ENCODE results near the gene OR7C1.
"Not testable (repeated sequence)": the region's sequence is repeated elsewhere in the genome, so short reads cannot be mapped to it uniquely, and the experiment has no call there.

The OR7C1 gene

DNA sequence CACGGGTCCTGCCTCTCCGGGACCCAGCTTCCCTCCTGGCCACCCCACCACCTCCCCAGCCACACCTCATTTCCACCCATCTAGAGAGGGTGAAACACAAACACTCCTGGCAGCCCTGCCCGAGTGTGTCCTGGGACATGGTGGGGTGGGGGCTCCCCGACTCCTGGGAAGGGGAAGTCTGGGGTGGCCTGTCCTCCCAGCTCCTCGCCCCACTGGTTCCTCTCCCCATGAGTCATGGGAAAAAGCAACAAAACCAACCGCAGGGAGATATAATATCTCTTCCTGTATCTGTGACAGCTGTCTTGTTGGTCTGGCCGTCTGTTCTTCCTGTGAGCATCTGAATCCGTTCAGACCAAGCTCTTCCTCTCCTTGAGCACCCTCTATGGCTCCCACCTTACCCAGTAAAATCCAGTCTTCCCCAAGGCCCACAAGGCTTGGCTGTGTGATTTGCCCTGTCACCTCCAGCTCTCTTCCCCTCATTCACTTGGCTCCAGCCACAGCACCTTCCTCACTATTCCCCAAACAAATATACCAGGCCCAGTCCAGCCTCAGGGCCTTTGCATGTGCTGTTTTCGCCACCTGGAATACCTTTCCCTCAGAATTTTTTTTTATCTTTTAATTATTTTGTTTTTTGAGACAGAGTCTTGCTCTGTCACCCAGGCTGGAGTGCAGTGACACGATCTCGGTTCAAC lies 49.7 kb downstream of the OR7C1 start:
- not testable (repeated sequence) for DNase-seq (ENCODE audit: low read depth in 2 of 2)

DNA sequence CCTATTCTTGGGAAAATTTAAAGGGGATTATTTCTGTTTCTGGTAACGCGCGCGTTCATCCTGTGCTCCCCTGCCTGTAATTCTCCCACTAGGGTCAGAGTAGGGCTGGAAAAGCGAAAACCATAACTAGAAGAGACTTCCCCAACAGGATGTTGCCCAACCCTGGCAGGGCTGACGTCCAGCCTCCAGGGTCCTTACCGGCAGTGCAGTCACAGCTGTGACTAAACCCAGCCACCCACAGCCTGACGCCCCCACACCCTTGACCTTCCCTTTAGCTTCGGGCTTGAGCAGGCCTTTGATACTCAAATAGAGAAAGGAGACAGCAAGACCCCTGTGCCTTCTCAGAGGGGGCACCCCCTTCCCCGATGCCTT lies 50.3 kb downstream of the OR7C1 start:
- not testable (repeated sequence) for DNase-seq (ENCODE audit: low read depth in 2 of 2)

DNA sequence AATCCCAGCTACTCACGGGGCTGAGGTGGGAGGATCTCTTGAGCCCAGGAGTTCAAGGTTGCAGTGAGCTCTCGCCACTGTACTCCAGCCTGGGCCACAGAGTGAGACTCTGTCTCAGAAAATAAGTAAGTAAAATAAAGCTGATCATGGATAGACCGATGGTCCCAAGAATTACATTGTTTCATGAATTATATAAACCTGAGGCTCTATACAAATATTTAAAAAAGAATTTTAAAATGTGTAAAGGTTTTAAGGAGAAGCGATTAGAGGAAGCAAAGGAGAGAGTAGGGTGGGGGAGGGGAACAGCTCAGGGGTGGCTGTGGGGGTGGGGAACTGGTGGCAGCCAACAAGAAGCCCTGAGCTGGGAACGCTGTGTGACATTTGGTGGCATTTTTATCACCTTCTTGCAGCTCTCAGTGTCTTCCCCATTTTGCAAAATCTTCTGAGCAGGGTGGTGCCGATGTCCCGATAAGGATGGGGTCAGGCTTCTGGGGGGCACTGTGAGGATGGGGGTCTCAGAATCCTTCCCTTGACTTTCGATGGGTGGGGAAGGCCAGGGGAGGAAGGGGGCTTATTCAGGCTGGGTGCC lies 51.5 kb downstream of the OR7C1 start:
- DNase-seq (ENCODE audit: low read depth in 2 of 2), result not testable (repeated sequence)

DNA sequence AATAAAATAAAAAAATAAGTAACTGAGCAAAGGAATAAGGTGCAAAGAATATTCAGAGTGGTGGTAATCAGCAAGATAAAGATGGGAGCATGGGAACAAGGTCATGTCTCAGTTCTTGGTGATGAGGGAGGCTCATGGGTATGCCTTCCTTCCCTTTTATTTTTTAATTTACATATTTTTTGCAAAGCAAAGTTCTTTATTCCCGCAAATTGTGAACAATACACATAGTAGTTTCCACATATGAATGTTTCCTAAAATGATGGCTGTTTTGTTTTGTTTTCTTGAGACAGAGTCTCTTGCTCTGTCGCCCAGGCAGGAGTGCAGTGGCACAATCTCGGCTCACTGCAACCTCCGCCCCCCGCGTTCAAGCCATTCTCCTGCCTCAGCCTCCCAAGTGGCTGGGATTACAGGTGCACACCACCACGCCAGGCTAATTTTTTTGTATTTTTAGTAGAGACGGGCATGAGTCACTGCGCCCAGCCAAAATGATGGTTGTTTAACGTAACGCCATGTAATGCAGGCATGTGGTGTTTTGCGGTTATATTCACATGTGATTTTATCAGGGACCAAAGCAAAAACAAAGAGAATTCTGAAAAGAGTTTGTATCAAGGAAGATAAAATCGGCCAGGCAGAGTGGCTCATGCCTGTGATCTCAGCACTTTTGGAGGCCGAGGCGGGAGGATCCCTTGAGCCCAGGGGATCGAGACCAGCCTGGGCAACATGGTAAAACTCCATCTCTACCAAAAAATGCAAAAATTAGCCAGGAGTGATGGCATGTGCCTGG lies 52.2 kb downstream of the OR7C1 start:
- no peak for DNase-seq (ENCODE audit: low read depth in 2 of 2)

DNA sequence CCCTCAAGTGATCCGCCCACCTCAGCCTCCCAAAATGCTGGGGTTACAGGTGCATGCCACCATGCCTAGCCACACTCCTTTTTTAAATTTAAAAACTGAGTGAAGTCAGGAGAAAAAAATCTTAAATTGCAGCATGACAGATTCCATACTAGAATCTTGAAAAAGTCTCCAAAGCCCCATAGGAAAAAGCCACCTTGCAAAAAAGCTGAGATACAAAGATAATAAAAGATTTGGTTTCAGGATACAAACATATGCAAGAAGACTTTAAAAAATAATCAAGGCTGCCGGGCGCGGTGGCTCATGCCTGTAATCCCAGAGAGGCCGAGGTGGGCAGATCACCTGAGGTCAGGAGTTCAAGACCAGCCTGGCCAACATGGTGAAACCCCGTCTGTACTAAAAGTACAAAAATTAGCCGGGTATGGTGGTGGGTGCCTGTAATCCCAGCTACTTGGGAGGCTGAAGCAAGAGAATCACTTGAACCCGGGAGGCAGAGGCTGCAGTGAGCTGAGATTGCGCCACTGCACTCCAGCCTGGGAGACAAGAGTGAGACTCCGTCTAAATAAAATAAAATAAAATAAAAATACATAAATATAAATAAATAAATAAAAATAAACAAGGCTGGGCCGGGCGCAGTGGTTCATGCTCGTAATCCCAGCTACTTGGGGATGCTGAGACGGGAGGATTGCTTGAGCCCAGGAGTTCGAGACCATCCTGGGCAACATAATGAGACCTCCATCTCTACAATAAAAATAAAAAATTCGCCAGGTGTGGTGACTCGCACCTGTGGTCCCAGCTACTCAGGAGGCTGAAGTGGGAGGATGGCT lies 53.1 kb downstream of the OR7C1 start:
- not testable (repeated sequence) for DNase-seq (ENCODE audit: low read depth in 2 of 2)

DNA sequence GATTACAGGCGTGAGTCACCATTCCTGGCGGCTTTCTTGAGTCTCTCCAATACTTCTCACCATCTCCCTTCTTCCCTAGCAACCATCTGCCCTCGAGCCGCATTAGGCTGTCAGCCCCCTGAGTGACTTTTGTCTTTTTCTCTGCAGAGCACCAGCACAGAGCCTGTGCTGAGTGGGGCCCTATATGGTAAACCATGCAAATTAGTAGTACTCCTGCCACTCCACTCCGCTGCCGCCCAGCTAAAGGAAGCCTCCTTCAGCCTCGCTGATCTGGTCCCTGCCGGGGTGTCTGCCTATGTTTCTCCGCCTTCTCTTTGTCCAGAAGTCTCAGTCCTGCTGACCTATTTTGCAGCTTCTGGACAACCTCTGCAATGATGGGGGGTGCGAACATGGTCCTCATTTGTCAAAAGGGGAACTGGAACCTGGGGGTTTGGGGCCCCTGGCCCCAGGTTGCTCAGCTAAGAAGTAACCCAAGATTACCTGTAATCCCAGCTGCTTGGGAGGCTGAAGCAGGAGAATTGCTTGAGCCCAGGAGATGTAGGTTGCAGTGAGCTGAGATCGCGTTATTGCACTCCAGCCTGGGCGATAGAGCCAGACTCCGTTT lies 54.3 kb downstream of the OR7C1 start:
- not testable (repeated sequence) for DNase-seq (ENCODE audit: low read depth in 2 of 2)

DNA sequence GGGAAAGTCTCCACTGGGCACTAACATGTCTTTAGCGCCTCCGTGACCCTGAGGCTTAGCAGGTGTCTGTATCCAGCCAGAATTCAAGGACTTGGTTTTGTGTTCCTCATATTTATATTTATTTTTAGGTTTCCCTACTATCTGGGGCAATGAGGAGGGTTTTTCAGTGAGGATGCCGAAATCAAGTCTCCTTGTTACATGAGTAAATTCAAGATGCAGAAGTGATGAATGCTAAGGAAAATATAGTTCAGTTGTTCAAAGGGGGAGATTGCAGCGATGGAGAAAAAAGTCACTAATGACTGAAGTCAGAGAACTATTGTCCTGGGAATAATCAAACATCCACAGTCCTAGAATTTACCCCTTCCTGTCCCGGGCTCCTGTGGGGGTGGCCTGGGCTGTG lies 55.8 kb downstream of the OR7C1 start:
- DNase-seq (ENCODE audit: low read depth in 2 of 2), result no peak

DNA sequence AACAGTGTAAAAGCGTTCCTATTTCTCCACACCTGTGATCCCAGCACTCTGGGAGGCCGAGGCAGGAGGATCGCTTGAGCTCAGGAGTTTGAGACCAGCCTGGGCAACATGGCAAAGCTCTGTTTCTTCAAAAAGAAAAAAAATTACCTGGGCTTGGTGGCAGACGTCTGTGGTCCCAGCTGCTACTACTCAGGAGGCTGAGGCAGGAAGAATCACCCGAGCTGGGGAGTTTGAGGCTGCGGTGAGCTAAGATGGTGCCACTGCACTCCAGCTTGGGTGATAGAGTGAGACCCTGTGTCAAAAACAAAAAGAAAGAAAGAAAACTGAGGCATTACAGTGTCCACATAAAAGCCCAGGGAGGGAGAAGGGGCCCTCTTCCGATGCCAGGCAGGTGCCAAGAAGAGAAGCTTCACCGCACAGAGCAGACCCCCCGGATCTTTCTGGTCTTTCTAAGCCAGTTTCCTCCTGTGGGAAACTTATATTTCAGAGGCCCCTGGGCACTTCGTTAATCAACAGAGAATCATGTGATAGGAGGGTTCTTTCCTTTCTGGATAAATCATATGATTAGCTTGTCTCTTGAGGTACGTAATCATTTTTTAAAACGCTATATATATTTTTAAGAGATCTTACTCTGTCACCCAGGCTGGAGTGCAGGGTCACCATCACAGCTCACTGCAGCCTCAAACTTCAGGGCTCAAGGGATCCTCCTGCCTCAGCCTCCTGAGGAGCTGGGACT lies 56.7 kb downstream of the OR7C1 start, which contains the start of gene ADGRE2:
ADGRE2 (minus strand) TSS at position 451 of the 736 bp plus-strand sequence. CDS start 1,804 bp downstream, outside the sequence.
- not testable (repeated sequence) for DNase-seq (ENCODE audit: low read depth in 2 of 2)

DNA sequence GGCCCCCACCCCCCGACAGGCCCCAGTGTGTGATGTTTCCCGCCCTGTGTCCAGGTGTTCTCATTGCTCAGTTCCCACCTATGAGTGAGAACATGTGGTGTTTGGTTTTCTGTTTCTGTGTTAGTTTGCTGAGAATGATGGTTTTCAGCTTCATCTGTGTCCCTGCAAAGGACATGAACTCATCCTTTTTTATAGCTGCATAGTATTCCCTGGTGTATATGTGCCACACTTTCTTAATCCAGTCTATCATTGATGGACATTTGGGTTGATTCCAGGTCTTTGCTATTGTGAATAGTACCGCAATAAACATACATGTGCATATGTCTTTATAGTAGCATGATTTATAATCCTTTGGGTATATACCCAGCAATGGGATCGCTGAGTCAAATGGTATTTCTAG lies 57.3 kb downstream of the OR7C1 start:
- not testable (repeated sequence) for DNase-seq (ENCODE audit: low read depth in 2 of 2)

DNA sequence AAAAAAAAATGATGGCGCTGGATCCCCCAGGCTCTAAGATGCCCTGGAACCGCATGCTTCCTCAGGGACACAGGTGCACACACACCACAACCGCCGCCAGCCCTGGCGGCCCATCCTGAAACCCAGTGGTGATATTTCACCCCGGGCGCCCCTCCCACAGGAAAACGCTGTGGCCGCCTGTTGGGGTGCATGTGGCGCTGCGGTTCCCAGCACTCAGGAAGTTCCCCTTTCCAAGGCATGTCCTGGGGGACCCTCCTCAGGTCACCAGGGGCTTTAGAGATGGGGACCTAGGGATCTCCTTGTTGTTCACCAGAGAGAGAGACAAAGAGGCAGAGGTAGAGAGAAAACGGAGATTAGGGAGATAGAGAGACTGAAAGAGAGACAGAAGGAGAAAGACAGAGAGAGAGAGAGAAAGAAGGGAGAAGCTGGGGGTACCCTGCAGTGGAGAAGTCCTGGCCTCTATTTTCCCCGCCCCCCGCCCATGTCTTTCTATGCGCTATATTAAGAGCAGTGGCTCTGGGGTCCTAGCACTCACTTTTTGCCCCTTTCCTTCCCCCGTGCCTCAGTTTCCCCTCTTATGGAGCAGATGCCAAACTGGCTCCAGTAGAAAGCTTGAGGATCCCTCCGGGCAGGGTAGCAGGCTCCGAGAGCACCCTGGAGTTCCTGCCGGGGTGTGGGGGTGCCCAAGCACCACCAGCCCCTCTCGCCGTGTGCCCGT lies 59.0 kb downstream of the OR7C1 start:
- no peak for DNase-seq (ENCODE audit: low read depth in 2 of 2)

DNA sequence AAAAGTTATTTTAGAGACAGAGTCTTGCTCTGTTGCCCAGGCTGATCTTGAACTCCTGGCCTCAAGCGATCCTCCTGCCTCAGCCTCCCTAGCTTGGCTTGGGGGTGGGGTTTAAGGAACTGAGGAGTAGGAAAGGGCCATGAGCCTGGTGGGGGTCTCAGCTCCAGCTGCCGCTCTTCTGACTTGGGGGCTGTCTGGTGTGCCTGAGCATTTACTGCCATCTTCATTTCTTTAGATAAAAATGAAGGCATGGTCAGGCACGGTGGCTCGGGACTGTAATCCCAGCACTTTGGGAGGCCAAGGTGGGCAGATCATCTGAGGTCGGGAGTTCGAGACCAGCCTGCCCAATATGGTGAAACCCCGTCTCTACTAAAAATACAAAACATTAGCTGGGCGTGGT lies 59.7 kb downstream of the OR7C1 start:
- DNase-seq (ENCODE audit: low read depth in 2 of 2), result not testable (repeated sequence)

DNA sequence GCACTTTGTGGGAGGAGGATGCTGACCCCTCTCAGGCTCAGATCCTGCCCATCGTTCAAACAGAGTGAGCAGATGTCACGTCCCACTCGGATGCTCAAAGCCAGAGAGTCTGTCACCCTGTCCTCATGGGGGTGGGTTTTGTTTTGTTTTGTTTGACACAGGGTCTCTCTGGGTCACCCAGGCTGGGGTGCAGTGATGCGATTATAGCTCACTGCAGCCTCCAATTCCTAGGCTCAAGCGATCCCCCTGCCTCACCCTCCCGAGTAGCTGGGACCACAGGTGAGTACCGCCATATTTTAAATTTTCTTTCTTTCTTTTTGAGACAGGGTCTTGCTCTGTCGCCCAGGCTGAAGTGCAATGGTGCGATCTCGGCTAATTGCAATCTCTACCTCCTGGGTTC lies 60.6 kb downstream of the OR7C1 start:
- DNase-seq (ENCODE audit: low read depth in 2 of 2), result no peak

DNA sequence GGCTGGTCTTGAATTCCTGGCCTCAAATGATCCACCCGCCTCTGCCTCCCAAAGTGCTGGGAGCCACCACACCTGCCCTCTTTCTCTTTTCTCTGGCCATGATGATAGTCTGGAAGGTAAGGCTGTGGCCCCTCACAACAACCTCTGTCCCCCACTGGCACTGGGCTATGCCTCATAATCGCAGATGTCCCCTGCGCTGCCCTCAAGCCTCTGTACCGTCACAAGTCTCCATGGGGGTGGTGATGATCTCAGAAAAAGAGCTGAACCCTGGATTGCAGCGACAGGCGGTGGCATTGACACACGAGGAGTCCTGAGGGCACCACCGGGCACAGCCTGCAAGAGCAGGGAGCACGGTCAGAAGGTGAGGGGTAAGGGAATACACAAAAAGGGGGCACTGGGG lies 61.3 kb downstream of the OR7C1 start:
- not testable (repeated sequence) for DNase-seq (ENCODE audit: low read depth in 2 of 2)

DNA sequence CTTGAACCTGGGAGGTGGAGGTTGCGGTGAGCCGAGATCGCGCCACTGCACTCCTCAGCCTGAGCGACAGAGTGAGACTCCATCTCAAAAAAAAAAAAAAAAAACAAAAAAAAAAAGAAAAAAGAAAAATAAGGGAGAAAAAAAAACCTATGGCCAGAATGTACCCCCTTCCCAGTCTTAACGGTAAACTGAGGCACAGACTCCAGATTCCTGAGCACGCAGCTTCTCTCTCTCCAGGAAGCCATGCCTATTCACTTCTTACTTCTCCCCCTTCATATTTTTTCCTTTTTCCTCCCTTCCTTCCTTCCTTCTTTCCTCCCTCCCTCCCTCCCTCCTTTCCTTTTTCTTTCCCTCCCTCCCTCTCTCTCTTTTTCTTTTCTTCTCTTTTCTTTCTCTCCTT lies 62.0 kb downstream of the OR7C1 start:
- DNase-seq (ENCODE audit: low read depth in 2 of 2), result no peak

DNA sequence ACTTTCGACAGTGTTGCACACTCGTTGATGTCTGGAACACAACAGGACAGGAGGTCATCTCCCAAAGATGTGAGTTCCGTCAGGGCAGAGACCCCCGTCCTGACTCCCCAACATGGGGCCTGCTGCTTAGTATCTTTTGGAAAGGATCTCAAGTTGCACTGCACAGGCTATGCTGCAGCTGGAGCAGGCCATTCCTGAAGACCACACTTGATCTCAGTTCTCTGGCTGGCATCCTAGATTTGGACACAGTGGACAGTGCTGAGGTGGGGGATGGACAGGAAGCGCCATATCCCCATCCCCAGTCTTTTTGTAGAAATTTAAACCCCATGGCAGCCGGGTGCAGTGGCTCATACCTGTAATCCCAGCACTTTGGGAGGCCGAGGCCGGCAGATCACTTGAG lies 62.5 kb downstream of the OR7C1 start:
- DNase-seq (ENCODE audit: low read depth in 2 of 2), result no peak

DNA sequence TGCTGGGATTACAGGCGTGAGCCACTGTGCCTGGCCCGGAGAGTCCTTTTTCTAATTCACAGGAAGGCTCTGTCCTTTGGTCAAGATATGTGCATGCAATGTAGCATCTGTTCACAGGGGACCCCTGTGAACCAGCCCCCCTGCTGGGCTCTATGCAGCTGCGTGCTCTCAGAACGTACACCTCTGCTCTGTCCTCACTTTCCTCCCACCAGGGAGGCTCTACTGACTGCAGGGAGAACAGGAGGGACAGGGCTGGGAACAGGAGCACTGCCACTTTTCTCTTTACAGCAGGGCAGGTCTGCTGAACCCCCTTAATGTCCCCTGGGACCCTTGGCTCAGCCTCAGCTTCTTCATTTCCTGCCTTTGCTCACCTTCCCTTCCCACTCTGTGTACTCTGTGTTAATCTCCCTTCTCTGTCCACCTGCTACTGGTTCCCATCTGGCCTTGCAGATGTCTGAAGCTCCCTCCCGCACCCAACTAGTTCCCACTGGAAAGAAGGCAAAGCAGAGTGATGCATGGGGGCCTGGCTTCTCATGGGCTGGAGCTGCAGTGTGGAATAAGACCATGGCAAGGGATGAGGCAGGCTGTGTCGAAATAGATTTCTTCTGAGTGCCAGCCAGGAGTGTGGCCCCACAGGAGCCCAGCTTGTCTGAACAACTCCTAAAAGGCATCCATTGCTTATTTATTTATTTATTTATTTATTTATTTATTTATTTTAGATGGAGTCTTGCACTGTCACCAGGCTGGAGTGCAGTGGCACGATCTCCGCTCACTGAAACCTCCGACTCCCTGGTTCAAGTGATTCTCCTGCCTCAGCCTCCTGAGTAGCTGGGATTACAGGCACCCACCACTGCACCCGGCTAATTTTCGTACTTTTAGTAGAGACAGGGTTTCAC lies 63.8 kb downstream of the OR7C1 start:
- DNase-seq (ENCODE audit: low read depth in 2 of 2), result no peak

DNA sequence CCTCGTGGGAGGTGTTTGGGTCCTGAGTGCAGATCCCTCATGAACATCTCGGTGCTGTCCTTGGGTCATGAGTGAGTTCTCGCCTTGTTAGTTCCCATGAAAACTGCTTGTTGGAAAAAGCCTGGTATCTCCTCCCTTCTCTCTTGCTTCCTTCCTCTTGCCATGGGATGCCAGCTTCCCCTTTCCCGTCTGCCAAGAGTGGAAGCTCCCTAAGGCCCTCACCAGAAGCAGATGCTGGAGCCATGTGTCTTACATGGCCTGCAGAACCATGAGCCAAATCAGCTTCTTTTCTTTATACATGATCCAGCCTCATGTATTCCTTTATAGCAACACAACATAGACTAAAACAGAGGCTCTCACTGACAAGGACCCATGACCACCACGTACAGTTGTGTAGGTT lies 64.8 kb downstream of the OR7C1 start:
- DNase-seq (ENCODE audit: low read depth in 2 of 2), result no peak

DNA sequence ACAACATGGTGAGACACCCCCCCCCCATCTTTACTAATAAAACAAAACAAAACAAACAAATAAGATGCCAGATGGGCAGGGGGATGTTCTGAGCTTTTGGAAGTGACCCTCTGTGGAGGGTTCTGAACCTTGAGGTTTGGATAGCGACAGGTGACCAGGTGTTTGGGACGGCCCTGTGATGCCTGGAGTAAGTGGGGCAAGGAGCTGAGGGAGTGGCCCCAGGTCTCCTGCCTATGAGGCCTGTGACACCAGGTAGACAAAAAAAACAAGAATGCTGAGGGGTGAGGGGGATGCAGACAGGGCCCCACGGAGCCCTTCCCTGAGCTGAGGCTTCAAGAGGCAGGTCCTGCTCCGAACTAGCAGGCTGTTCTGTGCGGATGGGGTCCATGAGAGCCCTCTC lies 65.8 kb downstream of the OR7C1 start:
- DNase-seq (ENCODE audit: low read depth in 2 of 2), result no peak

DNA sequence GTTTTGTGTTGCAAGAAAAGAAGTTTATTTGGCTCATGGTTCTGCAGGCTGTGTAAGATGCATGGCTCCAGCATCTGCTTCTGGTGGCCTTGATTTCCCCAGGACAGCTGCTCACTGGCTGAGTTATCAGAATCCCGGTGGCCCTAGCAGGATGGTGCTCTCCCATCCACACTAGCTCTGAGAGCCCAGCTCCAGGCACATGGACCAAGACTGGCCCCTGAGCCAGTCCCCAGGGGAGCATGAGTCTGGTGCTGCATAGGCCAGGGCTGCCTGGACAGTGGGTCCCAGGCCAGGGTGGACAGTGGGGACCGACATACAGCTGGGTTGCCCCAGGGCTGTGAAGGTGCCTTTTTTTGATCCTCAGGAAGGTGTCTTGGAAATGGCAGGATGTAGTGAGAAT lies 67.0 kb downstream of the OR7C1 start:
- no peak for DNase-seq (ENCODE audit: low read depth in 2 of 2)

All from stimulated activated CD4-positive, alpha-beta T cell treated with anti-CD3 and anti-CD28 coated beads, Interleukin-1b, Interleukin-23, amount 100 ng/mL, for 1 hour (primary cell).